Neural cell (in vitro differentiated cells): Measurements from ENCODE around the gene UBE4A. TPM values are rescaled to one million over a fixed set of nuclear protein-coding genes. Genes with fewer than 3 reads are reported as not detected.

ENCODE experiments used
- H2AFZ ChIP-seq: fragments of 200-600, 300-800 bp; sonication (generic), shearing (Covaris generic); 2 replicates; pipeline ENCODE4 v1.6.0; 2014; ENCODE audit warnings: low read depth, mild to moderate bottlenecking, antibody characterized with exemption, low read length, moderate library complexity
- H3F3A ChIP-seq: fragments of 200-600 bp; shearing (Covaris generic); 2 replicates; pipeline ENCODE4 v1.6.1; 2016; ENCODE audit warnings: mild to moderate bottlenecking, moderate library complexity, mixed read lengths, antibody characterized with exemption, low read length; ENCODE audit not compliant: insufficient read depth, poor library complexity, severe bottlenecking
- H3K27ac ChIP-seq: fragments of 200-600, 300-800 bp; sonication (generic), shearing (Covaris generic); 2 replicates; pipeline ENCODE4 v1.5.1; 2014; ENCODE audit warnings: mild to moderate bottlenecking, low read length, moderate library complexity
- H3K27me3 ChIP-seq: fragments of 300-800, 200-600 bp; sonication (generic), shearing (Covaris generic); 2 replicates; pipeline ENCODE4 v1.6.0; 2014; ENCODE audit warnings: mild to moderate bottlenecking, low read depth, low read length, moderate library complexity; ENCODE audit not compliant: insufficient read depth
- H3K36me3 ChIP-seq: fragments of 300-800, 200-600 bp; sonication (generic), shearing (Covaris generic); 2 replicates; pipeline ENCODE4 v1.5.1; 2014; ENCODE audit warnings: mild to moderate bottlenecking, antibody characterized with exemption, low read length, moderate library complexity; ENCODE audit not compliant: insufficient read depth
- H3K4me2 ChIP-seq: fragments of 300-800, 200-600 bp; sonication (generic), shearing (Covaris generic); 2 replicates; pipeline ENCODE4 v1.6.0; 2014; ENCODE audit warnings: mild to moderate bottlenecking, low read length
- H3K4me3 ChIP-seq: fragments of 300-800, 200-600 bp; sonication (generic), shearing (Covaris generic); 2 replicates; pipeline ENCODE4 v1.5.1; 2014; ENCODE audit warnings: mild to moderate bottlenecking, low read length, moderate library complexity
- H3K79me2 ChIP-seq: fragments of 200-600 bp; shearing (Covaris generic); replicated peaks from 2 replicates; pipeline ENCODE4 v1.6.0; 2014; ENCODE audit warnings: mild to moderate bottlenecking, low read length, moderate library complexity; ENCODE audit not compliant: insufficient read depth
- H3K9ac ChIP-seq: fragments of 300-800, 200-600 bp; sonication (generic), shearing (Covaris generic); 2 replicates; pipeline ENCODE4 v1.6.1; 2016; ENCODE audit warnings: mild to moderate bottlenecking, low read length, mixed read lengths
- H3K9me2 ChIP-seq: fragments of 200-600 bp; shearing (Covaris generic); 2 replicates; pipeline ENCODE4 v1.6.1; 2016; ENCODE audit warnings: mild to moderate bottlenecking, low read length, mixed read lengths; ENCODE audit not compliant: insufficient read depth
- H3K9me3 ChIP-seq: fragments of 200-600, 300-800 bp; sonication (generic), shearing (Covaris generic); 2 replicates; pipeline ENCODE4 v1.6.1; 2016; ENCODE audit warnings: mild to moderate bottlenecking, mixed run types, low read length, moderate library complexity, mixed read lengths
- H4K20me1 ChIP-seq: fragments of 200-600 bp; shearing (Covaris generic); 2 replicates; pipeline ENCODE4 v1.6.1; 2016; ENCODE audit warnings: mild to moderate bottlenecking, mixed run types; ENCODE audit not compliant: insufficient read depth
- CTCF ChIP-seq: fragments of 450-650 bp; IDR thresholded peaks from 2 replicates; pipeline ENCODE4 v1.5.1; 2014; ENCODE audit warnings: antibody characterized with exemption, mild to moderate bottlenecking, moderate library complexity; ENCODE audit not compliant: poor library complexity, severe bottlenecking
- EP300 ChIP-seq: fragments of 450-650 bp; conservative IDR thresholded peaks from 2 replicates; pipeline ENCODE4 v1.6.1; 2014; ENCODE audit warnings: antibody characterized with exemption, mild to moderate bottlenecking, moderate library complexity; ENCODE audit not compliant: poor library complexity, severe bottlenecking
- EZH2 ChIP-seq: fragments of 200-600, 300-800 bp; shearing (Covaris generic), sonication (generic); IDR thresholded peaks from 2 replicates; pipeline ENCODE4 v1.6.1; 2014; ENCODE audit warnings: antibody characterized with exemption, low read length, borderline replicate concordance, mild to moderate bottlenecking; ENCODE audit not compliant: insufficient read depth, poor library complexity, severe bottlenecking
- MXI1 ChIP-seq: fragments of 450-650 bp; conservative IDR thresholded peaks from 2 replicates; pipeline ENCODE4 v1.6.1; 2014; ENCODE audit warnings: antibody characterized with exemption, mild to moderate bottlenecking; ENCODE audit not compliant: poor library complexity, severe bottlenecking
- POLR2AphosphoS5 ChIP-seq: IDR thresholded peaks from 2 replicates; pipeline ENCODE4 v1.6.1; 2012
- RAD21 ChIP-seq: fragments of 450-650 bp; conservative IDR thresholded peaks from 2 replicates; pipeline ENCODE4 v1.6.1; 2014; ENCODE audit warnings: antibody characterized with exemption, mild to moderate bottlenecking, moderate library complexity
- REST ChIP-seq: IDR thresholded peaks from 2 replicates; pipeline ENCODE4 v1.6.1; 2012; ENCODE audit warnings: borderline replicate concordance
- SMC3 ChIP-seq: fragments of 450-650 bp; conservative IDR thresholded peaks from 2 replicates; pipeline ENCODE4 v1.6.1; 2014; ENCODE audit warnings: antibody characterized with exemption, mild to moderate bottlenecking, moderate library complexity; ENCODE audit not compliant: poor library complexity
- TAF1 ChIP-seq: IDR thresholded peaks from 2 replicates; pipeline ENCODE4 v1.6.1; 2012; ENCODE audit warnings: low read depth
- polyA plus RNA-seq: library from polyadenylated mRNA; depleted of rRNA; stranded (reverse); fragments of >200 nt; gene quantifications from 2 replicates; pipeline ENCODE4 v1.2.3, GENCODE V29; 2014

UBE4A gene
- polyA plus RNA-seq, 1 donor from 2014 or later: 36.9 TPM

DNA sequence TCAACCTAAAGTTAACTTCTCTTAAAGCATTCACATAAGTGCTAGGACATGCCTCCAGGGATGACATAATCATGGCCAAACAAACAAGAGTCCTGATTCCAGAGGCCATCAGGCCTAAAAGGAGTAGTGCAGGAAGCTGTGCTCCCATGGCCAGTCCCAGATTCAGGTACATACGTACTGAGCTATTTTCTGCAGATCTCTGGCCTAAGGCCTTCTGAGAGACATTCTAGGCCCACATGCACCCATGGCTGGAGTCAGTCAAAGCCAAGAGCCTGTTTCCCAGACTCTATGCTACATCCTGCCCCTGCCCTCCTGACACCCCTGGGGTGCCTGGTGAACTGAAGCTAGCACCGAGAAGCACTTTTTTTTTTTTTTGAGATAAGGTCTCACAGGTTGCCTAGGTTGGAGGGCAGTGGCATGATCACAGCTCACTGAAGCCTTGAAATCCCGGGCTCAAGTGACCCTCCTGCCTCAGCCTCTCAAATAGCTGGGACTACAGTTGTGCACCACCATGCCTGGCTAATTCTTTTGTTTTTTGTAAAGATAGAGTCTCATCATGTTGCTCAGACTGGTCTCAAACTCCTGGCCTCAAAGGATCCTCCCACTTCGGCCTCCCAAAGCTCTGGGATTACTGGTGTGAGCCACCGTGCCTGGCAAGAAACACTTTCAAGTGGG lies 17.4 kb upstream of the UBE4A start:
- Histone ChIP-seq H3K27me3 (peaks cover 3% of the 10 kb centered on the region), H3K4me2 (no peak overlapping the region), H3K9me2 (no peaks in the 10 kb centered on the region), H2AFZ (no peak overlapping the region), H3K9me3 (no peaks in the 10 kb centered on the region), H3K36me3 (no peaks in the 10 kb centered on the region), H4K20me1 (no peaks in the 10 kb centered on the region), H3K27ac (no peak overlapping the region), H3K79me2 (no peaks in the 10 kb centered on the region), H3K4me3 (no peak overlapping the region), H3F3A (no peaks in the 10 kb centered on the region), H3K9ac (no peak overlapping the region)
- TF ChIP-seq POLR2AphosphoS5 (no peak), MXI1 (no peak), TAF1 (no peak), REST (no peak), EP300 (no peak), RAD21 (no peak), SMC3 (no peak), CTCF (no peak), EZH2 (no peak)

DNA sequence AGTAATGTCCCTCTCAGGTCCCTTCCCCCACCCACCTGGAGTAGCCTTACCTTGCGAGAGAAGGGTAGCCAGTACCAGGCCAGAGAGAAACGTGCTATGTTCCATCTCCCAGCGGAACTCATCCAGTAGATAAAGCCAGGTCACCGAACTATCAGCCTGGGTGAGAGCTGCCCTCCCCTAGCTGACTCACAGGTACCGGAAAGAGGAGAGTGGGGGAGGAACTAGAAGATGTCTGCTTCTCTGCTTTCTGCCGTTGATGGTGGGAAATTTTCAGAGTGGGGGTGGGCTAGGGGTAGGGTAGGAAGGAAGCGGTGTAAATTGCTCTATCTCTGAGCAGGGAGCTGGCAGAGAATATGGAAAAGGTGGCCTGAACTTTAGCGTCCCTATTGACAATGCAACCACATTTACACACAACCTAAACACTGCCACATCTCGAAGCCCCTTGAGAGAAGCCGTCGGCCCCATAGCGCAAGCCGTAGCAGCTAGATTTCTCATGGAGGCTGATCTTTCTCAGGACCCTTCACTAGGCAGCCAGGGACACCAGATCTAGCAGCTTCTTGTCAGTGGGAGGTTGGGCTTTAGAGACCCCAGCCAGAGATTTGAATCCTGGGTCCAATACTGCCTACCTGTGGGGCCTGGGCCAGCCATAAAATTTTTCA lies 16.8 kb upstream of the UBE4A start, which contains the start of gene CD3D:
Gene CD3D (minus strand): TSS at position 203 of the 659 bp plus-strand sequence. CDS start 98 bp downstream, at position 105.
- no peaks in the 10 kb centered on the region for H3K36me3 ChIP-seq
- no peaks in the 10 kb centered on the region for H3F3A ChIP-seq
- H3K9me3 ChIP-seq: no peaks in the 10 kb centered on the region
- TF ChIP-seq POLR2AphosphoS5 (no peak), EZH2 (no peak), SMC3 (no peak), CTCF (no peak), EP300 (no peak), REST (no peak), MXI1 (no peak), TAF1 (no peak), RAD21 (no peak)
- H3K27me3 ChIP-seq: peaks cover 3% of the 10 kb centered on the region
- no peak within 1 kb of the TSS for H3K4me2 ChIP-seq
- H3K79me2 ChIP-seq: no peaks in the 10 kb centered on the region
- H2AFZ ChIP-seq: no peak within 1 kb of the TSS
- no peak within 1 kb of the TSS for H3K4me3 ChIP-seq
- H3K9ac ChIP-seq: no peak within 1 kb of the TSS
- H3K9me2 ChIP-seq: no peaks in the 10 kb centered on the region
- no peak within 1 kb of the TSS for H3K27ac ChIP-seq
- no peaks in the 10 kb centered on the region for H4K20me1 ChIP-seq
